Calu3 (cell line): ENCODE data around the gene ADH1C. TPM values are rescaled to one million over a fixed set of nuclear protein-coding genes. Genes with fewer than 3 reads are reported as not detected.

Source experiments
- BruUV-seq: library from RNA; stranded (reverse); fragments of 400-500 nt; replicated peaks from 2 replicates; lab custom pipeline; 2021; lab: Mats Ljungman, UMichigan
- CTCF ChIA-PET: fragments of 300-600 bp; sonication (Branson Sonifier 250); formaldehyde crosslinking; loops from one replicate; lab custom pipeline; 2022; ENCODE audit warnings: antibody characterized with exemption; lab: Charles Lee
- DNase-seq: peaks from one replicate; pipeline ENCODE4 v3.0.0; 2022
- H3K27ac Mint-ChIP-seq: one replicate; pipeline ENCODE4 v1.8.0; 2022; ENCODE audit warnings: mixed read lengths; ENCODE audit not compliant: unreplicated experiment
- H3K27me3 Mint-ChIP-seq: one replicate; pipeline ENCODE4 v1.8.0; 2022; ENCODE audit warnings: mixed read lengths; ENCODE audit not compliant: unreplicated experiment
- H3K36me3 Mint-ChIP-seq: one replicate; pipeline ENCODE4 v1.8.0; 2022; ENCODE audit warnings: mild to moderate bottlenecking, moderate library complexity, mixed read lengths; ENCODE audit not compliant: insufficient read depth, unreplicated experiment
- H3K4me1 Mint-ChIP-seq: one replicate; pipeline ENCODE4 v1.8.0; 2022; ENCODE audit warnings: mild to moderate bottlenecking, low read depth, mixed read lengths; ENCODE audit not compliant: unreplicated experiment
- H3K4me3 Mint-ChIP-seq: one replicate; pipeline ENCODE4 v1.8.0; 2022; ENCODE audit warnings: mild to moderate bottlenecking, low read depth, moderate library complexity, mixed read lengths; ENCODE audit not compliant: unreplicated experiment
- H3K9me3 Mint-ChIP-seq: one replicate; pipeline ENCODE4 v1.8.0; 2022; ENCODE audit warnings: low read depth, mixed read lengths; ENCODE audit not compliant: unreplicated experiment
- CTCF ChIP-seq: fragments of 200-600 bp; IDR thresholded peaks from one replicate; pipeline ENCODE4 v1.8.0; 2022; ENCODE audit warnings: antibody characterized with exemption; ENCODE audit not compliant: unreplicated experiment
- intact Hi-C: fragments of 100-400 bp; cut with micrococcal nuclease; formaldehyde crosslinking; loops from one replicate; pipeline ENCODE4 v1.10.0; 2022; ENCODE audit not compliant: unreplicated experiment
- total RNA-seq: library from RNA; stranded (reverse); gene quantifications from 2 replicates; pipeline ENCODE4 v1.2.3, GENCODE V29; 2022

The ADH1C gene
- total RNA-seq, 1 experiment from 2014 or later: 5.8 TPM

GRCh38 chr4:99330648-99331047, 21.9 kb downstream of the ADH1C start:
- no peak overlapping the region for H3K4me3 Mint-ChIP-seq
- no peak for TF ChIP-seq CTCF
- no peaks in the 10 kb centered on the region for H3K27me3 Mint-ChIP-seq
- CTCF ChIA-PET: no interaction called here
- H3K4me1 Mint-ChIP-seq: no peaks in the 10 kb centered on the region
- no peak for DNase-seq
- no peak overlapping the region for H3K27ac Mint-ChIP-seq
- intact Hi-C loops: no loop called here
- H3K36me3 Mint-ChIP-seq: no peaks in the 10 kb centered on the region
- BruUV-seq: no TSS peak
- H3K9me3 Mint-ChIP-seq: no peaks in the 10 kb centered on the region

DNA sequence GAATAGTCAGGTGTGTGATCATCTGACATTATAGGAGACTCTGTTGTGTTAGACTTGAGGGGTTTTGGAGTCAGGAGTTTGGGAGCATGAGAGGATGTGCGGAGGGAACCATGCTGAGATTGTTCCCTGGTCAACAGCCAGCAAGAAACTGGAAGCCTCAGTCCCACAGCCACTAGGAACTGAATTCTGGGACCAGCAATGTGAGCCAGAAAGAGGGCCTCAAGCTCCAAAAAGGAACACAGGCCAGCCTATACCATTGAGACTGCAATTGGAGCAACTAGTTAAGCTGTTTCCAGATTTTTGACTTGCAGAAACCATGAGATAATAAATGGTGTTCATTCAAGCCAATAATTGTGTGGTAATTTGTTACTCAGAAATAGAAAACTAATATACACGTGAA, 22.7 kb downstream of the ADH1C start:
- TF ChIP-seq CTCF: no peak
- intact Hi-C loops: no loop called here
- no TSS peak for BruUV-seq
- no peaks in the 10 kb centered on the region for H3K36me3 Mint-ChIP-seq
- no peak overlapping the region for H3K27ac Mint-ChIP-seq
- no peaks in the 10 kb centered on the region for H3K4me1 Mint-ChIP-seq
- no peak overlapping the region for H3K4me3 Mint-ChIP-seq
- H3K27me3 Mint-ChIP-seq: no peaks in the 10 kb centered on the region
- CTCF ChIA-PET: no interaction called here
- H3K9me3 Mint-ChIP-seq: no peaks in the 10 kb centered on the region
- DNase-seq: no peak

GRCh38 chr4:99324979-99325378, 27.6 kb downstream of the ADH1C start:
- CTCF ChIA-PET: no interaction called here

GRCh38 chr4:99324361-99324760, 28.2 kb downstream of the ADH1C start:
- Mint-ChIP-seq H3K36me3 (no peaks in the 10 kb centered on the region), H3K9me3 (no peaks in the 10 kb centered on the region), H3K27me3 (no peaks in the 10 kb centered on the region), H3K27ac (no peak overlapping the region), H3K4me1 (no peaks in the 10 kb centered on the region), H3K4me3 (no peak overlapping the region)
- no peak for TF ChIP-seq CTCF
- CTCF ChIA-PET: no interaction called here
- BruUV-seq: no TSS peak
- intact Hi-C loops: no loop called here
- DNase-seq: no peak

More at GRCh38 chr4:99324979-99325378, 27.6 kb downstream of the ADH1C start:
- no peaks in the 10 kb centered on the region for H3K4me1 Mint-ChIP-seq
- no peak overlapping the region for H3K4me3 Mint-ChIP-seq
- no peak for DNase-seq
- TF ChIP-seq CTCF: no peak
- no peaks in the 10 kb centered on the region for H3K9me3 Mint-ChIP-seq
- BruUV-seq: no TSS peak
- no peaks in the 10 kb centered on the region for H3K27me3 Mint-ChIP-seq
- H3K27ac Mint-ChIP-seq: no peak overlapping the region
- intact Hi-C loops: no loop called here
- no peaks in the 10 kb centered on the region for H3K36me3 Mint-ChIP-seq

GRCh38 chr4:99323756-99324155, 28.8 kb downstream of the ADH1C start:
- intact Hi-C loops: no loop called here
- no peaks in the 10 kb centered on the region for H3K9me3 Mint-ChIP-seq
- no peak for TF ChIP-seq CTCF
- H3K27ac Mint-ChIP-seq: no peak overlapping the region
- H3K4me3 Mint-ChIP-seq: no peak overlapping the region
- no peaks in the 10 kb centered on the region for H3K4me1 Mint-ChIP-seq
- CTCF ChIA-PET: no interaction called here
- H3K27me3 Mint-ChIP-seq: no peaks in the 10 kb centered on the region
- H3K36me3 Mint-ChIP-seq: no peaks in the 10 kb centered on the region
- DNase-seq: no peak
- BruUV-seq: no TSS peak
